Measurements from ENCODE around the gene RNF43.

- no peak for TF ChIP-seq CTCF (IDR thresholded peaks at IDR 0.05; ENCODE audit: low read length)
- no peak for TF ChIP-seq EZH2 (IDR thresholded peaks at IDR 0.05; ENCODE audit: borderline replicate concordance, low read length)
Measured at GRCh38 chr17:58416396-58416795, 938 bp downstream of the RNF43 start.
